ENCODE measurements around the gene SNX9.
"Not testable (repeated sequence)": the region's sequence is repeated elsewhere in the genome, so short reads cannot be mapped to it uniquely, and the experiment has no call there.

The SNX9 gene

DNA sequence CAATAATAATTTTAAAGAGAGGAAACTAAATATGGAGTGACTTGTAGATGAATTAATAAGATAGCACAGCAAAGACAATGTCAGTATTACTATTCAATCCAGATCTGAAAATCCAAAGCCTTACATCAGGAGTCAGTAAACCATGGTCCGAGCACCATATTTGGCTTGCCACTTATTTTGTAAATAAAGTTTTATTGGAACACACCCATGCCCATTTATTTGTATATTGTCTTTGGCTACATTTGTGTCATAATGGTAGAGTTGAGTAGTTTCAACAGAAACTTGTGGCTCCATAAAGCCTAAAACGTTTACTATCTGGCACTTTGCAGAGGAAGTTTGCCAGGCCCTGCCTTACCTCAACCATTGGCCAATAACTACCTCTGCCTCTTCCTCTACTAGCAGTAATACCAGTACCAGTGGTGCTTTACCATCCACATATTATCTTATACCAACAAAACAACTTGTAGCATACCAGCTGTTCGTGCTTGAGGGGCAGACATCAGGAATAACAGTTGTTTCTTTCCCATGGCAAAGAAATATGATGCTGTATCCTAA, 106.8 kb downstream of the SNX9 start:
- CTCF ChIA-PET: interaction anchor here (0.5 kb wide), 1 partner anchor 16 kb away, joined by 3 read pairs; no protein-coding TSS in a partner anchor
- no peak for DNase-seq (ENCODE audit: low spot score)

DNA sequence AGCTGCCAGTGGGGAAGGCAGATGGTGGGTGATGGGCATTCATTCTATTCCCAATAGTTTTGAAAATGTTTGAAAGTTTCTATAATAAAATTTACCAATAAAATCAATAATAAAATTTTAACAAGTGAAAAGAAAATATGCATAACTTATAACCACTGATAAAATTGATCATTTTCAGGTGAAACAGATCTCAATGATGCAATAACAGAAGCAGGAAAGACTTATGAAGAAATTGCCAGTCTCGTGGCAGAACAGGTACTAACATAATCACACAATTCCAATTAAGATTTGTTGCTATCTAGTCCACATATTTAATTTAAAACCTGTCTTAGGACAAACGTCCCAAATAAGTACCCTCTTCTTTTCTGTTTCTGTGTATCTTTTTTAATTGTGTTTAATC, 112.7 kb downstream of the SNX9 start:
- no peak for DNase-seq (ENCODE audit: low spot score)
- no peak overlapping the region for H3K27ac ChIP-seq
- TF ChIP-seq, protein P1, sequence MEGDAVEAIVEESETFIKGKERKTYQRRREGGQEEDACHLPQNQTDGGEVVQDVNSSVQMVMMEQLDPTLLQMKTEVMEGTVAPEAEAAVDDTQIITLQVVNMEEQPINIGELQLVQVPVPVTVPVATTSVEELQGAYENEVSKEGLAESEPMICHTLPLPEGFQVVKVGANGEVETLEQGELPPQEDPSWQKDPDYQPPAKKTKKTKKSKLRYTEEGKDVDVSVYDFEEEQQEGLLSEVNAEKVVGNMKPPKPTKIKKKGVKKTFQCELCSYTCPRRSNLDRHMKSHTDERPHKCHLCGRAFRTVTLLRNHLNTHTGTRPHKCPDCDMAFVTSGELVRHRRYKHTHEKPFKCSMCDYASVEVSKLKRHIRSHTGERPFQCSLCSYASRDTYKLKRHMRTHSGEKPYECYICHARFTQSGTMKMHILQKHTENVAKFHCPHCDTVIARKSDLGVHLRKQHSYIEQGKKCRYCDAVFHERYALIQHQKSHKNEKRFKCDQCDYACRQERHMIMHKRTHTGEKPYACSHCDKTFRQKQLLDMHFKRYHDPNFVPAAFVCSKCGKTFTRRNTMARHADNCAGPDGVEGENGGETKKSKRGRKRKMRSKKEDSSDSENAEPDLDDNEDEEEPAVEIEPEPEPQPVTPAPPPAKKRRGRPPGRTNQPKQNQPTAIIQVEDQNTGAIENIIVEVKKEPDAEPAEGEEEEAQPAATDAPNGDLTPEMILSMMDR (conservative IDR thresholded peaks at IDR 0.05; ENCODE audit: low read depth): no peak
- CTCF ChIA-PET: interaction anchor here (1.2 kb wide), 1 partner anchor 11 kb away, joined by 3 read pairs; no protein-coding TSS in a partner anchor
- POLR2A ChIA-PET (ENCODE audit: low non-redundant PET): no interaction called here

More for the DNA sequence above, 106.8 kb downstream of the SNX9 start:
- POLR2A ChIA-PET (ENCODE audit: low non-redundant PET): no interaction called here
- TF ChIP-seq, protein P1 (conservative IDR thresholded peaks at IDR 0.05; ENCODE audit: low read depth): no peak
- H3K27ac ChIP-seq: no peak overlapping the region

DNA sequence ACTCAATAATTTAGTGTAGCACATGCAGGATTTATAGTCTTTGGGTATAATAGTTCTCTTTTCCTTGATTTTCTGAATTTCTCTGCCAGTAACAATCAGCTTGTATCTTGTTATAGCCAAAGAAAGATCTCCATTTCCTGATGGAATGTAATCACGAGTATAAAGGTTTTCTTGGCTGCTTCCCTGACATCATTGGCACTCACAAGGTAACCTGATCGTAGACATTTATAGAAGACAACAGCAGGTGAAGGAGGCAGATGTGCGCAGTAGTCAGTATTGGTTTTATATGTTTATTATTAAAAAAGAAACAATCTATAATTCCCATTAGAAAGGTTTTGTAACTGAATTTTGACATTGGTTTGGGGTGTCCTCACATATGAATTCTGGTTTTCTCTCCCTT, 114.3 kb downstream of the SNX9 start:
- ChIA-PET CTCF (interaction anchor here (1.2 kb wide), 1 partner anchor 13 kb away, joined by 3 read pairs; no protein-coding TSS in a partner anchor), POLR2A (ENCODE audit: low non-redundant PET) (no interaction called here)
- TF ChIP-seq, protein P1 (conservative IDR thresholded peaks at IDR 0.05; ENCODE audit: low read depth): no peak
- DNase-seq (ENCODE audit: low spot score): no peak
- no peak overlapping the region for H3K27ac ChIP-seq

DNA sequence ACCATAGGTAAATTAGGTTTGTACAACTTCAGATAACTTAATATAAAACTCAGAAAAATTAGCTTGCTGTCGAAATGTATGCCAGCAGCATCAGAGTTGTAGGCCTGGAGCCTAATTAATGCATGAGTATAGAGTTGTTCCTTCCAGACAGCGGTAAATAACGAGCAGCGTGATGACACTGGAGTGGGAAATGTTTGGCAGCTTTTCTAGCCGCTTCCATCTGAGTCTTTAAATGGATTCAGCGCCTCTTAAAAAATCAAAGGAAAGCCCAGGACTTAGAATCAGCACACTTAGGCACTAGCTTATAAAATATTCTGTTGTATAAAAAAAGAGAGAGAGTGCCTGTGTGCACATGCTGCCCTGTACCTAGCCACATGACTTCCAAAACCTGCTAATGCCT, 114.9 kb downstream of the SNX9 start:
- DNase-seq (ENCODE audit: low spot score): no peak
- H3K27ac ChIP-seq: no peak overlapping the region
- TF ChIP-seq, protein P1 (conservative IDR thresholded peaks at IDR 0.05; ENCODE audit: low read depth): no peak
- ChIA-PET CTCF (interaction anchor here (2.0 kb wide), 1 partner anchor 10 kb away, joined by 4 read pairs; no protein-coding TSS in a partner anchor), POLR2A (ENCODE audit: low non-redundant PET) (no interaction called here)

DNA sequence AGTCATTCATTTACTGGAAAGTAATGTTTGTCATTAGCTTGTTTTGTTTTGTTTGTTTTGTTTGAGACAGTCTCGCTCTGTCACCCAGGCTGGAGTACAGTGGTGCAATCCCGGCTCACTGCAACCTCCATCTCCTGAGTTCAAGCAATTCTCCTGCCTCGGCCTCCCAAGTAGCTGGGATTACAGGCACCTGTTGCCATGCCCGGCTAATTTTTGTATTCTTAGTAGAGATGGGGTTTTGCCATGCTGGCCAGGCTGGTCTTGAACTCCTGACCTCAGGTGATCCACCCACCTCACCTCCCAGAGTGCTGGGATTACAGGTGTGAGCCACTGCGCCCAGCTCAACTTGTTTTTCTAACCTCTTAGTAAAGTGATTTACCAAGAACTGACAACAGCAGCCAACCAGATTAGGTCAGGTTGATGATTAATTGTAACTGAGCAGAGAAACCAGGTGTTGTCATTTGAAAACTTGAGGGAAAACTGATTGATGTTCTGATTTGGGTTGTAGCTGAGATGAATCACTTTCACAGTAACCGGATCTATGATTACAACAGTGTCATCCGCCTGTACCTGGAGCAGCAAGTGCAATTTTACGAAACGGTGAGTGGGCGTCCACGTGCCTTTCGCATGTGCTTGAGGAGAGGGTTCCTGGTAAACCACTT, 117.5 kb downstream of the SNX9 start:
- POLR2A ChIA-PET (ENCODE audit: low non-redundant PET); DNase-seq (ENCODE audit: low spot score); H3K27ac ChIP-seq: not testable (repeated sequence)
- CTCF ChIA-PET: interaction anchor here (0.7 to 0.8 kb wide), 2 partner anchors 13 to 132 kb away, joined by 3 to 4 read pairs; no protein-coding TSS in a partner anchor

DNA sequence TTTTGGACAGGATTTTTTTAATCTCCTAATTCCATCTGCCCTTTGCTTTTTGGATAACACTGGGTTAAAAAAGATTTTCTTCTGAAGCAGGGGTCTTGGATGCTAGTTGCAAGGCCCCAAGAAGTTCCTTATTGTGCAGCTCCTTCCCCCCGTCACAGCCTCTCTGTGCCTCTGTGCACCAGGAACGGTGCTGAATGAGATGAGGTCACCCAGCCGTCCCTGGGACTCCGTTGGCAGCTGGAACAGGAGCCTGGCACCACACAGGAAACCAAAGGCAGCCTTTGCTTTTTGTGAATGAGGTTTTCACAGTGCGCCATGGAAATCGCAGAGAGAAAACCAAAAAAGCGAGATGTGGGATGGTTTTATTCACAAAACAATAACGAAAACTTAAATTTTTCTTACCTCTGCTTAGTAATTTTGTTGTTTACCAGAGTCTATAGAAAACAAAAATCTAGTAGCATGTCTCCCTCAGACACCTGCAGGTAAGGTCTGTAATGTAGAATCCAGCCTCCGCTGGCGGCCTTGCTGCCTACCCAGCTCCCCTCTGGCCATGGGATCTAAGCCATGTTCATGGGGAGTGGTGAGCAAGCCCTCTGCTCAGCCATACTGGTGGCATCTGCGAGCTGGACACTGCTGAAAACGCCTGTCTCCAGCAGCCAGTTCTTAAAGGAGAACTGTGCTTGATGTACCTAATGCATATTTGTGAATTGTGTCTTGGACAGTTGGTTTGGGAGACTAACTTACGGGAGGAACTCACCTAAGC, 118.2 kb downstream of the SNX9 start:
- DNase-seq (ENCODE audit: low spot score): no peak
- TF ChIP-seq, protein P1 (conservative IDR thresholded peaks at IDR 0.05; ENCODE audit: low read depth): no peak
- no peak overlapping the region for H3K27ac ChIP-seq
- ChIA-PET POLR2A (ENCODE audit: low non-redundant PET) (no interaction called here), CTCF (interaction anchor here (0.5 to 0.8 kb wide), 3 partner anchors 12 to 131 kb away, joined by 3 to 4 read pairs (median 3); no protein-coding TSS in a partner anchor)

Data from RWPE1 (cell line).